Esophagus mucosa (tissue), 1 donor: ENCODE data around the gene OTULIN. TPM values are rescaled to one million over a fixed set of nuclear protein-coding genes. Genes with fewer than 3 reads are reported as not detected.

Experiments used
- ATAC-seq: fragments of 200-7000 bp; cut with Tn5 transposase; one replicate; pipeline ENCODE4 v1.9.1; 2020
- total RNA-seq: library from RNA; stranded (reverse); gene quantifications from one replicate; pipeline ENCODE4 v1.2.4, GENCODE V29; 2023
- donor health status: DM: yes; HTN: yes; CAD: no.

The OTULIN gene
- total RNA-seq, 1 donor from 2014 or later, result 26.1 TPM

- ATAC-seq, result no peak
Measured at GRCh38 chr5:14669415-14669814, 4.9 kb downstream of the OTULIN start.

- ATAC-seq, result peak; percentile 46
Measured at GRCh38 chr5:14669975-14670374, 5.5 kb downstream of the OTULIN start.

- ATAC-seq, result no peak
Measured at GRCh38 chr5:14671414-14671813, 6.9 kb downstream of the OTULIN start.

- no peak for ATAC-seq
Measured at GRCh38 chr5:14672082-14672481, 7.6 kb downstream of the OTULIN start.

GRCh38 chr5:14672484-14673394, 8.2 kb downstream of the OTULIN start:
- ATAC-seq, result no peak

GRCh38 chr5:14673443-14673842, 8.9 kb downstream of the OTULIN start:
- ATAC-seq, result no peak

- no peak for ATAC-seq
Measured at GRCh38 chr5:14674983-14675854, 10.7 kb downstream of the OTULIN start.

GRCh38 chr5:14675865-14676300, 11.4 kb downstream of the OTULIN start:
- ATAC-seq, result no peak

- peak; percentile 98 for ATAC-seq
Measured at GRCh38 chr5:14676320-14676719, 11.8 kb downstream of the OTULIN start.

- no peak for ATAC-seq
Measured at GRCh38 chr5:14678773-14679334, 14.3 kb downstream of the OTULIN start.

- no peak for ATAC-seq
Measured at GRCh38 chr5:14679595-14679994, 15.1 kb downstream of the OTULIN start.

GRCh38 chr5:14681236-14681752, 16.8 kb downstream of the OTULIN start:
- no peak for ATAC-seq

GRCh38 chr5:14683906-14684455, 19.5 kb downstream of the OTULIN start:
- no peak for ATAC-seq

GRCh38 chr5:14684757-14685156, 20.2 kb downstream of the OTULIN start:
- ATAC-seq, result no peak

- peak; percentile 61 for ATAC-seq
Measured at GRCh38 chr5:14685757-14686156, 21.2 kb downstream of the OTULIN start.

- ATAC-seq, result peak; percentile 92
Measured at GRCh38 chr5:14686517-14686916, 22.0 kb downstream of the OTULIN start.

GRCh38 chr5:14687023-14687665, 22.6 kb downstream of the OTULIN start:
- ATAC-seq, result peak; percentile 83

- no peak for ATAC-seq
Measured at GRCh38 chr5:14693070-14693469, 28.6 kb downstream of the OTULIN start.

GRCh38 chr5:14695152-14695551, 30.6 kb downstream of the OTULIN start:
- no peak for ATAC-seq

- no peak for ATAC-seq
Measured at GRCh38 chr5:14696057-14696456, 31.5 kb downstream of the OTULIN start.

- ATAC-seq, result peak; percentile 62
Measured at GRCh38 chr5:14696851-14697250, 32.3 kb downstream of the OTULIN start.

- no peak for ATAC-seq
Measured at GRCh38 chr5:14698495-14698894, 34.0 kb downstream of the OTULIN start.
